ENCODE results near the gene DRC3.
A peak's percentile ranks its signal among the peaks of the same experiment; 100 is the strongest.

Gene DRC3

GRCh38 chr17:18018411-18018921, 45.8 kb downstream of the DRC3 start:
- DNase-seq (ENCODE audit: low read depth in 2 of 3, low spot score in 1 of 3): no peak

GRCh38 chr17:18019838-18020154, 47.1 kb downstream of the DRC3 start:
- no peak for DNase-seq (ENCODE audit: low read depth in 2 of 3, low spot score in 1 of 3)

GRCh38 chr17:18020971-18021370, 48.3 kb downstream of the DRC3 start:
- no peak for DNase-seq (ENCODE audit: low read depth in 2 of 3, low spot score in 1 of 3)

GRCh38 chr17:18021372-18021771, 48.7 kb downstream of the DRC3 start:
- DNase-seq (ENCODE audit: low read depth in 2 of 3, low spot score in 1 of 3): no peak

- DNase-seq (ENCODE audit: low read depth in 2 of 3, low spot score in 1 of 3): peak in 1 of 3 donors; percentile 10
These were observed 52.7 kb downstream of the DRC3 start for GRCh38 chr17:18025241-18025944.

GRCh38 chr17:18025945-18026776, 53.5 kb downstream of the DRC3 start:
- DNase-seq (ENCODE audit: low read depth in 2 of 3, low spot score in 1 of 3): no peak

- DNase-seq (ENCODE audit: low read depth in 2 of 3, low spot score in 1 of 3): no peak
These were observed 54.6 kb downstream of the DRC3 start for GRCh38 chr17:18027280-18027679.

- no peak for DNase-seq (ENCODE audit: low read depth in 2 of 3, low spot score in 1 of 3)
These were observed 55.7 kb downstream of the DRC3 start for GRCh38 chr17:18028114-18028951.

GRCh38 chr17:18028952-18029540, 56.4 kb downstream of the DRC3 start:
- DNase-seq (ENCODE audit: low read depth in 2 of 3, low spot score in 1 of 3): no peak

GRCh38 chr17:18031955-18032354, 59.3 kb downstream of the DRC3 start:
- DNase-seq (ENCODE audit: low read depth in 2 of 3, low spot score in 1 of 3): no peak

- DNase-seq (ENCODE audit: low read depth in 2 of 3, low spot score in 1 of 3): peak in 2 of 3 donors; percentile 23 to 49
These were observed 60.9 kb downstream of the DRC3 start for GRCh38 chr17:18033442-18034099.

GRCh38 chr17:18035704-18036103, 63.0 kb downstream of the DRC3 start:
- no peak for DNase-seq (ENCODE audit: low read depth in 2 of 3, low spot score in 1 of 3)

- DNase-seq (ENCODE audit: low read depth in 2 of 3, low spot score in 1 of 3): no peak
These were observed 64.8 kb downstream of the DRC3 start for GRCh38 chr17:18037486-18037885.

GRCh38 chr17:18038149-18038850, 65.6 kb downstream of the DRC3 start:
- peak in 2 of 3 donors; percentile 12 to 29 for DNase-seq (ENCODE audit: low read depth in 2 of 3, low spot score in 1 of 3)

GRCh38 chr17:18038861-18039534, 66.3 kb downstream of the DRC3 start, which contains the start of the genes ATPAF2 and GID4:
ATPAF2 (minus strand) TSS chr17:18039168; CDS start chr17:18039013, 155 bp downstream.
GID4 (plus strand) TSS chr17:18039408; CDS start chr17:18039465, 57 bp downstream.
- peak; percentile 99 to 100 (median 99) for DNase-seq (ENCODE audit: low read depth in 2 of 3, low spot score in 1 of 3)

- peak in 2 of 3 donors; percentile 5 to 10 for DNase-seq (ENCODE audit: low read depth in 2 of 3, low spot score in 1 of 3)
These were observed 67.0 kb downstream of the DRC3 start for GRCh38 chr17:18039535-18040260.

GRCh38 chr17:18040261-18040858, 67.7 kb downstream of the DRC3 start:
- no peak for DNase-seq (ENCODE audit: low read depth in 2 of 3, low spot score in 1 of 3)

GRCh38 chr17:18041776-18042175, 69.1 kb downstream of the DRC3 start:
- DNase-seq (ENCODE audit: low read depth in 2 of 3, low spot score in 1 of 3): no peak

Data from stimulated activated CD4-positive, alpha-beta T cell treated with anti-CD3 and anti-CD28 coated beads, Interleukin-12 subunit alpha, Interleukin-12 subunit beta, amount 100 ng/mL, for 48 hours (primary cell).